GM19035 (cell line): ENCODE data around the gene CDC73.
"Not testable (repeated sequence)": the region's sequence is repeated elsewhere in the genome, so short reads cannot be mapped to it uniquely, and the experiment has no call there.

Experiments used
- ATAC-seq: cut with Tn5 transposase; IDR thresholded peaks from one replicate; pipeline ENCODE4 v1.9.1; 2021; ENCODE audit not compliant: unreplicated experiment

Gene CDC73

GRCh38 chr1:193113992-193114332, 7.9 kb upstream of the CDC73 start:
- no peak for ATAC-seq

- ATAC-seq: no peak
Observed at GRCh38 chr1:193114485-193115095, 7.2 kb upstream of the CDC73 start.

DNA sequence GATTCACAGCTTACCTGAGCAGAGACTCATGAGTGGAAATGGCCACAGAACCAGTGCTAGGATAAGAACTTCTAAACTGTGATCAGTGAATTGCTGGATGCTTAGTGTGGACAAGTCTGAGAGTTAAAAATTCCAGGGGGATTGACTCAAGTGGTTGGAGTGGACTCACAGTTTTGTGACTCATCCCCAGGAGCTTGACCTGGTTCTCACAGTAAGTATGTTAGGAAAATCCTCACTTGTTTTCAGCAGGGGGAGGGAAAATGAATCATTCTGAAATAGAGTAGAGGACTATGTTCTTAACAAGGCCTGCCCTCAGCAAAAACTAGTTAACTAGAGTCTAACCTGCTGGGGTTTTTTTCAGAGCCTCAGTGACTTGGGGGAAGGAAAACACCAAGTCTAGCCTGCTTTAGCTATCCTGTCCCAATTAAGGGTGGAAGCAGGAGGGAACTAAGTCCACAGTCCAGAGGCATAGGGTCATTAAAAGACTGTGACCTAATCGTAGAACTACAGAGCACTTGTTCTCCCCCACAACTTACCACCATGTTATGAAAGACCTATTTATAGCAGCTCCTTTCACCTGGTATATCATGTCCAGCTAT, 6.1 kb upstream of the CDC73 start:
- ATAC-seq: no peak

DNA sequence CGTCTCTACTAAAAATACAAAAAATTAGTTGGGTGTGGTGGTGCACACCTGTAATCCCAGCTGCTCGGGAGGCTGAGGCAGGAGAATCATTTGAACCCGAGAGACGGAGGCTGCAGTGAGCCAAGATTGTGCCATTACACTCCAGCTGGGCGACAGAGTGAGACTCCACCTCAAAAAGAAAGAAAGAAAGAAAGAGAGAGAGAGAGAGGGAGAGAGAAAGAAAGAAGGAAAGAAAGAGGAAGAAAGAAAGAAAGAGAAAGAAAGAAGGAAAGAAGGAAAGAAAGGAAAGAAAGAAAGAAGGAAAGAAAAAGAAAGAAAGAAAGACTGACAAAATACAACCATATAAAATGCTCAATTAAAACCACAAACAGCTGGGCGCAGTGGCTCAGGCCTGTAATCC, 4.7 kb upstream of the CDC73 start:
- not testable (repeated sequence) for ATAC-seq

- no peak for ATAC-seq
Observed at GRCh38 chr1:193118194-193118593, 3.6 kb upstream of the CDC73 start.

DNA sequence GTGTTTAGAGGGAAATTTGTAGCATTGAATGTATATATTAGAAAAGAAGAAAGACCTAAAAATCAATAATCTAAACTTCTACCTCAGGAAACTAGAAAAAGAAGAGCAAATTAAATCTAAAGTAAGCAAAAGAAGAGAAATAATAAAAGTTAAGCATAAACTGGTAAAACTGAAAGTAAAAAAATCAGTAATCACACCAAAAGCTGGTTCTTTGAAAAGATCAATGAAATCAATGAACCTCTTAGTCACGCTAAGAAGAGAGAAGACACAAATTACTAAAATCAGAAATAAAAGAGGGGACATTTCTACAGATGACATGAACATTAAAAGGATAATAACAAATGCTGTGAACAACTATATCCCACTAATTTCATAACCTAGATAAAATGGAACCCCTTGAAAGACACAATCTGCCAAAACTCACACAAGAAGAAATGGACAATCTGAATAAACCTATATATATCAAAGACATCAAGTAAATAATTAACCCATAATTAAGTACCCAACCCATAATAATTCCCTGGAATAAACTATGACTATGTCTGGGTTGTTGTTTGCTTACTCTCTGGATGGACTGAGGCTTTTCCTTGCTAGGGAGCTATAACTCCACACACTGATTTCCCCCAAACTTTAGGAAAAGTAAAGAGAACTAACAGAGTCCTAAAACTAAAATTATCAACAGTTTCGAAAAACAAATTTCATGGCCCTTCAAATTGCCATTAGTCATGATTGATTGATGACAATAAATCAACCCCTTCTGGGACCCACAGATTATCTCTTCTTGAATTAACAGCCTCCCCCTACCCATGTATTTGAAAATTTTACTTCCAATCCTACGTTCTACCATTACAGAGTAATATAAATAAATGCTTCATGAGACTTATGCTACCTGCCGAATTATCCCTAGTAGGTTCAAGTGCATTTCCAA, 2.8 kb upstream of the CDC73 start:
- no peak for ATAC-seq

DNA sequence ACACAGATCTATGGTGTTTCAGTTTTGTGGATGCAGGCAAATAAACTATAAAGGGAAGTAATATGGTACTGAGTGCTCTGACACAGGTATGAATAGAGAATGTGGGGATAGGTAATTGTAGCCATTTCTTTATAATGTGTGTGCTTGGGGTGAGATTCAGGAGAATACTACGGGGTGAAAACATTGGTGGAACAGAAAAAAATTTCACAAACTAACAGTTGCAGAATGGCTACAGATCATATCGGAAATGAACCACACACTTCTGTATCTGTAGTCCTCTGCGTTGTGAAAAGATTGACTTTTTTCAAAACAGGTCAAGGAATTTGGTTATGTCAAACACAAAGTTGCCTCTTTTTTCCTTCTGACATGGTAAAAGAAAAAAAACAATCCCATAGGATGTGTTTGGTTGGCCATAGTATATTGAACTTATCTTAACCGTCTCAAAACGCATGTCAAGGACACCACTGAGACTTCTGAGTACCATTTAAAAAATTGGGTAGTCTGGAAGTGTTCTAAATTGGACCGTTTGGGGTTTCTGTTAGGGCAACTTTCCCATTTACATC, 1.1 kb upstream of the CDC73 start:
- no peak for ATAC-seq

DNA sequence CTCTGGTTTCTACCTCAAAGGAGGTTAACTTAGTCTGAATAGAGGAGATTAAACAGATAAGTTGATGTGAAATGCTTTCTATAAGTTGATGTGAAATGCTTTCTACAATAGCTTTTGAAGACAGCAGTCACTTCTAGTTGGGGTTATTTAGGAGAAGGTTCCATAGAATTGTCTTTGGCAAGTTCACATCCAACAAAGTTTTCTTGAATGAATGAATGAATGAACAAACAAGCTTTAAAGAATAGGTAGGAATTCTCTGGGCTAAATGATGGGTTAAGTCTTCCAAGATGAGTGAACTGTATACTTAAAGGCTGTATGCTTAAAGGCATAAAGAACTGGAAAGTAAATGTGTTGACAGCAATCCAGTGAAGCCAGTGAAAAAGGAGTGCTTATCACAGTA, 1.9 kb downstream of the CDC73 start:
- ATAC-seq: no peak

DNA sequence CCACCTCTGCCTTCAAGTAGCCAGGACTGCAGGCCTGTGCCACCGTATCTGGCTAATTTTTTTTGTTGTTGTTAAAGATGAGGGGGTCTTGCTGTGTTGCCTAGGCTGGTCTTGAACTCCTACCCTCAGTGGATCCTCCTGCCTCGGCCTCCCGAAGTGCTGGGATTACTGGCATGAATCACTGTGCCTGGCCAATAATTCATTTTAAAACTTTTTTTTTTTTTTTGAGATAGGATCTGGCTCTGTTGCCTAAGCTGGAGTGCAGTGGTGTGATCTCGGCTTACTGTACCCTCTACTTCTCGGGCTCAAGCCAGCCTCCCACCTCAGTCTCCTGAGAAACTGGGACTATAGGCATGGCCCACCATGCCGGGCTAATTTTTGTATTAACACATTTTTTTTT, 3.5 kb downstream of the CDC73 start:
- ATAC-seq: no peak

GRCh38 chr1:193131266-193131860, 9.5 kb downstream of the CDC73 start:
- no peak for ATAC-seq

- no peak for ATAC-seq
Observed at GRCh38 chr1:193140254-193140653, 18.4 kb downstream of the CDC73 start.

DNA sequence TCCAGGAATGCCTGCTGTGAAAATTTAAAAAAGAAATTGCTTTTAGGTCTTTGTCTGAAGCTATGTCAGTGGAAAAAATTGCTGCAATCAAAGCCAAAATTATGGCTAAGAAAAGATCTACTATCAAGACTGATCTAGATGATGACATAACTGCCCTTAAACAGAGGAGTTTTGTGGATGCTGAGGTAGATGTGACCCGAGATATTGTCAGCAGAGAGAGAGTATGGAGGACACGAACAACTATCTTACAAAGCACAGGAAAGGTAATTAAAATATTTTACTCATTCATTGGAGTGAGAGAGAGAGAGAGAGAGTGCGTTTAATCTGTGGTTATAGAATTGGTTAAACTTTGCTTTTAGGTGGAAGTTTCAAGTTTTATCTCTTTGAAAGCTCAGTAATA, 20.0 kb downstream of the CDC73 start:
- ATAC-seq: no peak

DNA sequence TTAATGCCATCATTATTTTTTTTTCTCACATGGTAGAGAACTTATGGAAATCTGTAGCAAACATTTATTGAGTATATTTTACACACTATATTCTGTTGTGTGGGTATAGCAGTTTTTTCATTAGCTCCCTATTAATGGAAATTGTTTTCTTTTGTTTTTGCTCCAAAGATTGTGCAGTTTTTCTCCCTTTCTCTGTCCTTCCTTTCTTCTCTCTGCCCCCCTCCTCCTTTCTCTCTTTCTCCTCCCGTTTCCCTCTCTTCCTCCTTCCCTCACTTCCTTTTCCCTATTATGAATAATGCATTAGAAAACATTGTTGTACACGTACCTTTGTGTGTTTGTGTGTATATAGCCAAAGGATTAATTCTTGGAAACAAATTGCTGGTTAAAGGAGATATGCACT, 20.6 kb downstream of the CDC73 start:
- no peak for ATAC-seq

DNA sequence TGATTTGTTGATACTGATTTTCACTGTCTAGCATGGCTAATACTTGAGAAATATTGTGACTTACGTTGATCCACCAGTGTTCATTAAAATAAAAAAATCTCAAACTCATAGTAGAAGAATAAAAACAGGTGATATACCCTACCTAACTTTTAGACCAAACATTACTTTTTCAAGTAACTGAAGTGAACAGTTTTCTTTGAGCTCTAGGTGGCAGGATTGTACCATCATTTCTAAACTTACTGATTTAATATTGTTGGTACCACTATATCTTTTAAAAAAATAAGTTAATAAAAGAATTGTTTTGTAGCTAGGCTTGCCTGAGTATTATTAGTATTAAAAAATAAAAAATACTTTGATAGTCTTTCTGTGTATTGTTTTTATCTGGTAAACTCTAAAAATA, 21.5 kb downstream of the CDC73 start:
- ATAC-seq: no peak

DNA sequence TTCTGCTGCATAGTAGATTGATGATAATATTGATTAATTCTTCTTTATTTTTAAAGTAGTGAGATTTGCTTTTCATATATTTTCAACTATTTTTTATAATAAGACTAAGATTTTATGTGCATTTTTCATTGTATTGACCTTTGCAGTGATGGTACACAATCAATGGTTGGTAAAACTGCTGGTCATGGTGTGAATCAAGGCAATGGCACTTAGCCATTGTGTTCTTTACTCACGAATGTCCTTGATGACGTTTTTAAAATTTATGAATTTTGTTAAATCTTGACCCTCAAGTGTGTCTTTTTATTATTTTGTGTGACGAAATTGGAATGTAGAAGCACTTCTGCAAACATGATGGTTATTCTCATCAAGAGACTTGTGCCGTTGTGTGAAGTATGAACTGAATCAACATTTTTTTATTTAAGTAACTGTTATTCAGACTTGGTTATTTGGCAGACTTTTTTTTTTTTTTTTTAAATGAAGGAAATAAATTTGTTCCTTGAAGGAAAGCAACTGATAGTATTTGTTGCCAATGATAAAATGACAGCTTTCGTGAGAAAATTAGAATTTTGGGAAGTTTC, 22.6 kb downstream of the CDC73 start:
- ATAC-seq: no peak

DNA sequence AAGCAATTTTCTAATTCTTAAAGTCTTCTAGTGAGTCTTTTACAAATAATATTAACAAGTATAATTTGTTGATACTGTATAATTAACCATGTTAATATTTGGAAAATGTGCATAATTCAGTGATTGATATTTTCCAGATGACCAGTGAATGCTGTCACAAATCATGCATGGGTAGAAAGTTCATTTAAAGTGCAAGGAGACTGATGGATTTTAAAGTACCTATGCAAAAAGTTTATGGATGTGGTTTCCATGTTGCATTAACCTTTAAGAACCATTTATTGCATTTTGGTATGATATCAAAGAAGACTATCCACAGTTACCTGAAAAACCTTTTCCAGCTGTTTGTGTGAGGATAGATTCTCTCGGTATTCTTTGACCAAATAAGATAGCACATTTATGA, 23.2 kb downstream of the CDC73 start:
- ATAC-seq: no peak

DNA sequence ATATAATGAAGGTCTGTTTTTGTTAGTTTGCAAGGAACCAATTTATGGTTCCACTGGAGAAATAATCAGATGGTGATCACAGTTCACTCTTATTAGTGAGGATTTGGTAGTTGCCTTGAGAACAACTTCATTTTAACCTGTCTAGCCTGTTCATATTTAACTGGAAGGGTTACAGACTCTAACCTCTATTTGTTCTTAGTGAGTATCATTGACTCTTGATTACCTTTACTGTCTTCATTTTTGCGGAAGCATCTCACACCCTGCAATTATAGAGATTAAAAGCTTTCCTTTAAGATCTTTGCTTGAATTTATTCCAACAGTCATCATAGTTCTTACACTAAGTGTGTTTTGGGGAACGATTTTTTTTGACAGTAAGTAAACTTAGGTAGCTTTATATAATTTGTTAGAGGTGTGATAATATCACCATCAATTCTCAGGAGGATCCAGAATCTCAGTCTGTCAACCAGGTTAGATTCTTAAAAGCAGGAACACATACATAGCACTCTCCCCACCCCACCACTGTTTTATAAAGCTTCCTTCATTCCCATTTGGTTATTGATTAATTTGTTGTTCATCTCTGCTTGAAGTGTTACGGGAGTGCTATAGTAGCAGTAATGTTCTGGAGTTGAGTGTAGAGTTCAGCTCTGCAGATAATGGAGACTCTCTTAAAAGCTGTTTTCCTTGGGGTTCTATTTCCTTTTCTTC, 34.4 kb downstream of the CDC73 start:
- ATAC-seq: no peak

DNA sequence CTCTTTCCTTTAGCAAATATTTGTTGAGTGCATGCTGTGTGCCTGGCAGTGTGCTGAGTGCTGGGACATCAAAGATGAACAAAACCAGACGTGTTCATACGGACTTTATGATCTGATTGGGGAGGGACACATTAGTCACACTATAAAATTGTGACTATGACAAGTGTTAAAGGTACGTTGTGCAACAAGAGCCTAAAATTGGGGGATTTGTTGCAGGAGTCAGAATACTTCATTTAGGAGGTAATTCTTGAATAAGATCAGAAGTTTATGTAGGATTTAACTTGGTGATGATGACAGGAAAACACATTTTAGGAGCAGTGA, 35.0 kb downstream of the CDC73 start:
- ATAC-seq: no peak

GRCh38 chr1:193157360-193157759, 35.5 kb downstream of the CDC73 start:
- ATAC-seq: no peak

- ATAC-seq: no peak
Observed at GRCh38 chr1:193176113-193176512, 54.3 kb downstream of the CDC73 start.

DNA sequence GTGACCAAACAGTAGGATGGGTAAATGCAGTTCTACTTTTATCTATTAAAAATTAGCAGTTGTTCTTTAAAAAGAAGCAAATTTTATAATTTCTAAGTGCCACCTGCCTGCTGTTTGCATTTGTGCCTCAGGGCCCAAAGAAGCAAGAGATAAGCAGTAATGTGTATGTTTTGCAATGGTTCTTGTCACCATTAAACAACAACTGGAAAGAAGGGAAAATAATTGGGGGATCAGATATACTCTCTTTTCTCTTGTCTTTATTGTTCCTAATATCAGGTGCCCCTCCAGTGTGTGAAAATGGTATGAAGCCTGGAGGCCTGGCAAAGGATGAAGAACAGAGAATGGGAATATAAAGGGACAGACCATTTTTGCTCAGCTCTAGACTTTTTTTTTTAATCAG, 55.0 kb downstream of the CDC73 start:
- ATAC-seq: no peak
